GM19468 (cell line): ENCODE data around the gene LRP11.
"Not testable (repeated sequence)": the region's sequence is repeated elsewhere in the genome, so short reads cannot be mapped to it uniquely, and the experiment has no call there.

Source experiments
- ATAC-seq: cut with Tn5 transposase; IDR thresholded peaks from one replicate; pipeline ENCODE4 v1.9.1; 2021; ENCODE audit warnings: mild to moderate bottlenecking, moderate library complexity, moderate number of reproducible peaks; ENCODE audit not compliant: unreplicated experiment; ENCODE audit errors: extremely low read depth

Gene LRP11

DNA sequence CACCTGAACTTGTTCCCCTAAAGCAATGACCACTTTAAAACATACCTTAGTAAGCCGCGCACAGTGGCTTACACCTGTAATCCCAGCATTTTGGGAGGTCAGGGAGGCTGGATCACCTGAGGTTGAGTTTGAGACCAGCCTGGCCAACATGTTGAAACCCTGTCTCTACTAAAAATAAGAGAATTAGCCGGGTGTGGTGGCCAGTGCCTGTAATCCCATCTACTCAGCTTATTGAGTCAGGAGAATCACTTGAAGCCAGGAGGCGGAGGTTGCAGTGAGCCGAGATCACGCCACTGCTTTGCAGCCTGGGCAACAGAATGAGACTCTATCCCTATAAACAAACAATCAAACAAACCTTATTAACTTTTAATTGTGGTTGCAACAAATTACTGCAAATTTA lies 35.3 kb upstream of the LRP11 start:
- ATAC-seq: no peak

GRCh38 chr6:149898966-149899365 lies 34.8 kb upstream of the LRP11 start:
- ATAC-seq: no peak

DNA sequence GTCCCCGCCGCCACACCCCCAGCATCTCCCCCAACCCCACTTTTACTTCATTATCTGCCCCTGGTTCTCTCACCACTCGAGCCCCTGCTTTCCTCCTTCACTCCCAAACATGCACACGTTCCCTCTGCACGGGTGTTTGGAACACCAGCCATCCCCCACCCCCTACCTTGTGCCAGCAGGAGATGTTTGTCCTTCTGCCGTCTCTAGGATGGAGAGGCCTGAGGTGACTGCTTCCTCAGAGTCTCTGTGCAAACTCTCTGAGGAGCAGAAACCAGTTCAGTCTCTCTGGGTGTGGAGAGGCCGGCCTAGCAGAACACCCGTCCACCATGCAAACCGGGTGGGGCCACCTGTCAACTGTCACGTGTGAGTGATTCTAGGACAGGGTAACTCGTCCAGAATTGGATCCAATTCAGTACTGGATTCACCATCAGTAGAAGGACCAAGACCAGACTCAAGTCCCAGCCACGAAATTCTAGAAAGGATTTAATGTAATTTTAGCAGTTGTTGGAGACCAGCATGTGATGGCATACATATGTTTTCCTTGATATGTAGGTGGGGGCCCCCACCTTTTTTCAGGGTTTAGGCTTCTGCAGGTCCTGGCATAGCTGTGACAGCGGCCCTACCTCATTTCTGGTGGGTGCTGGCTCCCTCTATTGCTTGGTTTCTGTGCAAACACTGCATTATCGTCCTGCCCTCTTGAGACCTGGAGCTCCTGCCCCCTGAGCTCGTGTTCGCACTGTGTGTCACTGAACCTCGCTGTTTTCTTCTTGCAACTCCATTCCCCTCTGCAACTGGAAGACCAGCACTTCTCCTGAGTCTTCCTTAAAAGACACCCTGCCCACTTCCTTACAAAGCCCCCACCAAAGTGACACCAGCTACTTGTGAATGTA lies 33.9 kb upstream of the LRP11 start, which contains the start of gene RAET1E:
Gene RAET1E (minus strand): TSS at position 259 of the 890 bp plus-strand sequence. CDS start 7,212 bp downstream, outside the sequence.
- no peak for ATAC-seq

GRCh38 chr6:149897015-149897697 lies 33.0 kb upstream of the LRP11 start:
- no peak for ATAC-seq

DNA sequence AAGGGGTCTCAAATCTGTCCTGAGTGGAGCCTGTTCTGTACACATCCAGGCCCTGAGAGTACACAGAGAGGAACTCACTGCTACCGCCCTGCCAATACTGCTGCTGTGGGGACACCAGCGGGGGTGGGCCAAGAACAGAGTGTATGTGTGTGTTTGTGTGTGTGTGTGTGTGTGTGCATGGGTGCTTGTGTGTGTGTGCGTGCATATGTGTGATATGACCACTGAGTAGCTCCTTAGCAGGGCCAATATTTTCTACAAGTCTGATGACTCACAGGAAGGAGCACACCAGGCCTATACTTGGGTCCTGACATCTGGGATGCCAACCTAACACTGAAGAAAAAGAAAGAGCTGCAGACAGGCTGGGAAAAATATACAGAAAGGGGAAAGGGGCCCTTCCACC lies 32.3 kb upstream of the LRP11 start:
- ATAC-seq: no peak

DNA sequence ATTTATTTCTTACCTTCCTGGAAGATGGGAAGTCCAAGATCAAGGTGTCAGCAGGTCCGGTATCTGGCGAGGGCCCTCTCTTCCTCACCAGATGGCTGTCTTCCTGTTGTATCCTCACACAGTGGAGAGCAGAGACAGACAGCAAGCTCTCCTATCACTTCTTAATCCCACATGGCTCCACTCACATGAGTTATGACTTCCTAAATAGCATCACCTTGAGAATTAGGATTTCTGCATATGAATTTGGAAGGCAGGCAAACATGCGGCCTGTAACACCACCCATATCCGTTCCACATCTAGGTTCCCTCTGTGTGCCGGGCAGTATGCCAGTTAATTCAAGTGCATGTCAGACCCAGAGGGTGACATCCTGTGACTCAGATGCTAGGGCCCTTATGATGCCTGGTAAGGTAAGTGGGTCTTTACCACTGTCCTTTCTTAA lies 31.7 kb upstream of the LRP11 start:
- ATAC-seq: no peak

DNA sequence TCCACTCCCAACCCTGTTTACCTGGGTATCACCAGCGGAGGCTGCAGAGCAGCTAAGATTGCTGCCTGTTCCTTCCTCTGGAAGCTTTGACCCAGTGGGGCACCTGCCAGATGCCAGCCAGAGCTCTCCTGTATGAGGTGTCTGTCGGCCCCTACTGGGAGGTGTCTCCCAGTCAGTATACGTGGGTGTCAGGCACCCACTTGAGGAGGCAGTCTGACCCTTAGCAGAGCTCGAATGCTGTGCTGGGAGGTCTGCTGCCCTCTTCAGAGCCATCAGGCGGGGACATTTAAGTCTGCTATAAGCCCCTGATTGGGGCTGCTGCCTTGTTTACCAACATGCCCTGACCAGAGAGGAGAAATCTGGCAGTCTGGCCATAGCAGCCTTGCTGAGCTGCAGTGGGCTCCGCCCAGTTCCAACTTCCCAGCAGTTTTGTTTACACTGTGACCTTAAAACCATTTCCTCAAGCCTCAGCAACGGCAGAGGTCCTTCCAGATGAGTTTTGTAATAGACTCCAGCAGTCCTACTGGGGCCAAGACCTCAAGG lies 31.0 kb upstream of the LRP11 start:
- ATAC-seq: no peak

DNA sequence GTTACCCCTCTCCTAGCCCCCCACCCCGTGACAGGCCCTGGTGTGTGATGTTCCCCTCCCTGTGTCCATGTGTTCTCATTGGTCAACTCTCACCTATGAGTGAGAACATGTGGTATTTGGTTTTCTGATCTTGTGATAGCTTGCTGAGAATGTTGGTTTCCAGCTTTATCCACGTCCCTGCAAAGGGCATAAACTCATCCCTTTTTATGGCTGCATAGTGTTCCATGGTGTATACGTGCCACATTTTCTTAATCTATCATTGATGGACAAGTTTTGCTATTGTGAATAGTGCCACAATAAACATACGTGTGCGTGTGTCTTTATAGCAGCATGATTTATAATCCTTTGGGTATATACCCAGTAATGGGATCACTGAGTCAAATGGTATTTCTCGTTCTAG lies 27.7 kb upstream of the LRP11 start:
- ATAC-seq: not testable (repeated sequence)

DNA sequence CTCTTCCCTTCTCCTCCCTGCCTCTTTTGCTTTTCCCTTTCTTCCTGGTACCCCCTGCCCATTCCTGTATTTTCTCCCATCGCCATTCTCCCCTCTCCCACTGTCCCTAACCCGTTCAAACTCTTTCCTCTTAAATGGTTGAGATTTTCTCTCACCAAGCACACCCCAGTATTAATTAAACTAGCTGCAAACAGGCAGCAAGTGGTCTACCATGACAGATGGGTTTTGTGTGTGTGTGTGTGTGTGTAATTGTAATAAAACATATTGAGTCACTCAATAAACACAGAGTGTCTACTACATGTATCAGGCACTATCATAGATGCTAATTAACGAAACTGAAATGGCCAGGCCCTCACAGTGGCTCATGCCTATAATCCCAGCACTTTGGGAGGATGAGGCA lies 27.1 kb upstream of the LRP11 start:
- no peak for ATAC-seq

DNA sequence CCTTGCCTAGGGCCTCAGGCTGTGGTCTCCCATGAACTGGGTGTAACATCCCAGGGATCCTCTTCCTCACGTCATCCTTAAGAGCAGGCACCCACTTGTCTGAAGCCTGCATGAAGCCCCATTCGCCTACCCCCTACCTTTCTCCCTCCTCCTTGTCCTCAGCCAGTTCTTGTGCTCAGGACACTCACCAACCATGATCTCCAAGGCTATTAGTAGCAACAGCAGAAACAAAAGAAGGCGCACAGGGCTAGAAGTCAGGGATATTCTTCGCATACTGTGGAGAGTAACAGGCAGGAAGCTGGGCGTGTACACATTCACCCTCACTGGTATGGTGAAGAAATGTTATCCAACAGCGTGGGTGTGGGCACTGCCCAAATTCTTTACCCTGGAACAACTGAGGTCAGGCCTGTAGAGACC lies 26.5 kb upstream of the LRP11 start:
- no peak for ATAC-seq

- no peak for ATAC-seq
These were observed 25.2 kb upstream of the LRP11 start for GRCh38 chr6:149889326-149889725.

DNA sequence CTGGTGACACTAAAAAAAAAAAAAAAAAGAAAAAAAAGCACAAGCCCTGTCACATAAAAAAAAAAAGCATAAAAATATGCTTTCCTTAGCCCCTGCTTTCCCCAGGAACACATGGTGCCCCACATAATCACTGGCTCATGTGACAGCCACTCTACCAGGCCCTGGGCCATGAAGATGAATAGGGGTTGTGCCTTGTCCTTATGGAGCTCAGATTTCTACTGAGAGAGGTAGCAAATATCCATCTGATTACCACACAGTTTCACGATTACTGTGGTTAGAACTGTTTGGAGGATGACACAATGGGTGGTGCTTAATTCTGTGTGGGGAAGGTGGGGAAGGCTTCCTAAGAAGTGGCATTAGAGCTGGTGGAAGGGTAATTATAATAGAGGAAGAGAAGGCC lies 24.5 kb upstream of the LRP11 start:
- ATAC-seq: no peak

DNA sequence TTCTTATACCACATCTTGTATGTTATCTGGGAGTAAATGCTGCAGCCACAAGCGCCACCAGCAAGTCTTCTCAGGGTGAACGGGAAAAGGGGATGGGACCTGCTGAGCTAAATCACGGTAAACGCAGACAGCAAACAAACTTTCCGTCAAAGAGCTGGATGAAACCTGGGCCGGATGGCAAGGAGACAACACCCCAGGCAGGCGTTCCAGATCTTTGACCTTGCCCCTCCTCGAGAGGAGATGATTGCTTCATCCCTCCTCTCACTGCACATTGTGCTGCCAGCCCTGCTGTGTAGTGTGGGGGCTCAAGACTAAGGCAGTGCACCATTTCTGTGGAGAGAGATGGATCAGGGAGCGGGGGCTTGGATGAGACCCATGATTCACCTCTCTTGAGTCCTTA lies 23.9 kb upstream of the LRP11 start:
- no peak for ATAC-seq

DNA sequence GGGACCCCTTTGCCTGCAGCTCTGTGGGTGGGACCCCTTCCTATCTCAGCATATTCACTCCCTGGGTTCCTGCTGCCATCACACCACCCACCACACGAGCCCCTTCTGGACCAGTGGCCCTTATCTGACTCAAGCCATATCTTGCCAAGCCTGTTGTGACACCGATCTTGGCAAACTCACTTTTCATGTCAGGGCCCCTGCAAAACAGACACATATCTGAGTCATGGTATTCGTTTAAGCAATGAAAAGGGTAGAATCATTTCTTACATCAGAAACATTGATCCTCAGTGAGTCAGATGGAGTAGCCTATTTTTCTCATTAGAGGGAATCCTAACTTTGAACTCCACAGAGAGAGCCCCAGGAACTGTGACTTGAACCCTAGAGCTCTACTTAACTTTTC lies 23.2 kb upstream of the LRP11 start:
- ATAC-seq: no peak

- ATAC-seq: no peak
These were observed 21.7 kb upstream of the LRP11 start for GRCh38 chr6:149885888-149886287.

- ATAC-seq: no peak
These were observed 20.5 kb upstream of the LRP11 start for GRCh38 chr6:149884617-149885016.

- ATAC-seq: no peak
These were observed 20.1 kb upstream of the LRP11 start for GRCh38 chr6:149884215-149884614.

DNA sequence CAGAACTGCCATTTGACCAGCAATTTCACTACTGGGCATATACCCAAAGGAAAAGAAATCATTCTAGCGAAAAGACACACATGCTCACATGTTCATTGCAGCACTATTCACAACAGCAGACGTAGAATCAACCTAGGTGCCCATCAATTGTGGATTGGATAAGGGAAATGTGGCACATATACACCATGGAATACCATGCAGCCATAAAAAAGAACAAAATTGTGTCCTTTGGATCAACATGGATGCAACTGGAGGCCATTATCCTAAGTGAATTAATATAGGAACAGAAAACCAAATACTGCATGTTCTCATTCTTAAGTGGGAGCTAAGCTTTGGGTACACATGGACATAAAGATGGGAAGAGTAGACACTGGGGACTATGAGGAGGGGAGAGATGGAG lies 17.7 kb upstream of the LRP11 start:
- no peak for ATAC-seq

DNA sequence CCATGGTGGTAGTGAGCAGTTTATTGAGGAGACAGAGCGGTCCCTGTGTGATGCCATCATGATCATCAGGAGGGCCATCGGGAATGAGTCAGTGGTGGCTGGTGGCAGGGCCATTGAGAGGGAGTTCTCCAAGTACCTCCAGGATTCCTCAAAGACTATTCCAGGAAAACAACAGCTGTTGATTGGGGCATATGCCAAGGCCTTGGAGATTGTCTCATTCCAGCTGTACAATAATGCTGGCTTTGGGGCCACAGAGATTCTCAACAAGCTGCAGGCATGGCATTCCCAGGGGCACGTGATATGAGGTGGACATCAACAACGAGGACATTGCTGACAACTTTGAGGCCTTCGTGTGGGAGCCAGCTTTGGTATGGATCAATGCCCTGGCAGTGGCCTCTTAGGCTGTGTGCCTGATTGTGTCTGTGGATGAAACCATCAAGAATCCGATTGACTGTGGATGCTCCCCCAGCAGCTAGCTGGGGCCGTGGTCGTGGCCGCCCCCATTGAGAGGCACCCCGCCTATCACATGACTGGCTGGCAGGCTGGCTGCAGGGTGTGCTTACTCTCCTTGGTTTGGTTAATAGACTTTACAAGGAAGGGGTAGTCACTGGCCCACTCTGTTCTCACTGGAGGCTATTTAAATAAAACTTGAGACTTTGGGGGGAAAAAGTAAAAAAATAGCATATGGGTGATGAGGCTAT lies 17.1 kb upstream of the LRP11 start:
- ATAC-seq: no peak

DNA sequence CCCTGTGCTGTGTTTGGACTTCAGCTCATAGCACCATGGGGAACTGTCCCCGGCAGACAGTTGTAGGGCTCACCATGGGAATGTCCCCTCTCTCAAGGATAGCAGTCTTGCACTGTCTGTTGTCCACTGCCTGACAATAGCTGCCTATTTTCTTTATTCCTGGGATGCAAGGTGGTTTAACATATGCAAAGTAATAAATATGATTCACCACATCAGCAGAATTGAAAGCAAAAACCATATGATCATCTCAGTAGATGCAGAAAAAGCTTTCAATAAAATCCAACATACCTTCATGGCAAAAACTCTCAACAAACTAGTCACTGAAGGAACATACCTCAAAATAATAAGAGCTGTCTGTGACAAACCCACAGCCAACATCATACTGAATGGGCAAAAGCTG lies 13.5 kb upstream of the LRP11 start:
- ATAC-seq: no peak
